ENCODE measurements around the gene CD59. TPM values are rescaled to one million over a fixed set of nuclear protein-coding genes. Genes with fewer than 3 reads are reported as not detected.

The CD59 gene
- total and polyA plus RNA-seq, 2 of the 13 experiments (the other 11 are each of a cell fraction or from before 2014, with no cell fraction given): 127 to 289 TPM

GRCh38 chr11:33691066-33691864 is 45.0 kb downstream of the CD59 start (continued):
- TF ChIP-seq IRX3 (CRISPR knock-in tag; IDR thresholded peaks at IDR 0.05; ENCODE audit: borderline replicate concordance, low read depth) (0 out of 2 replicates have a peak, but pooled peaks have one; percentile 28), MEIS1 (CRISPR knock-in tag; IDR thresholded peaks at IDR 0.05; ENCODE audit: borderline replicate concordance) (no peak), ZNF549 (CRISPR knock-in tag; IDR thresholded peaks at IDR 0.05) (no peak), CBX1 (IDR thresholded peaks at IDR 0.05; ENCODE audit: low read depth) (no peak), IKZF4 (CRISPR knock-in tag; IDR thresholded peaks at IDR 0.05; ENCODE audit: borderline replicate concordance, low read depth, not compliant biosample characterization) (no peak), ZNF143 (CRISPR knock-in tag; IDR thresholded peaks at IDR 0.05) (peak; percentile 22; the same call in 1 of the 2 replicates), ZNF749 (CRISPR knock-in tag; IDR thresholded peaks at IDR 0.05; ENCODE audit: borderline replicate concordance) (0 out of 2 replicates have a peak, but pooled peaks have one; percentile 62), SRSF4 (IDR thresholded peaks at IDR 0.05; ENCODE audit: low read depth, low read length, poor library complexity, severe bottlenecking) (no peak), ZNF317 (CRISPR knock-in tag; IDR thresholded peaks at IDR 0.05) (no peak), CREB1 (IDR thresholded peaks at IDR 0.05) (no peak), CREB1 (CRISPR knock-in tag; IDR thresholded peaks at IDR 0.05) (0 out of 2 replicates have a peak, but pooled peaks have one; percentile 21), ZNF720 (CRISPR knock-in tag; IDR thresholded peaks at IDR 0.05) (no peak), ATM (IDR thresholded peaks at IDR 0.05; ENCODE audit: borderline replicate concordance) (no peak), THAP11 (CRISPR knock-in tag; IDR thresholded peaks at IDR 0.05) (peak; percentile 48; the same call in 1 of the 2 replicates), ZNF124 (CRISPR knock-in tag; IDR thresholded peaks at IDR 0.05) (peak; percentile 33; the same call in 1 of the 2 replicates), ZSCAN25 (CRISPR knock-in tag; IDR thresholded peaks at IDR 0.05) (no peak), CC2D1A (CRISPR knock-in tag; IDR thresholded peaks at IDR 0.05) (no peak), HDAC6 (IDR thresholded peaks at IDR 0.05; ENCODE audit: low read depth, low read length) (no peak), MED8 (CRISPR knock-in tag; IDR thresholded peaks at IDR 0.05; ENCODE audit: insufficient replicate concordance) (no peak), KDM5A (IDR thresholded peaks at IDR 0.05; ENCODE audit: borderline replicate concordance, low read length) (no peak), PBX2 (CRISPR knock-in tag; IDR thresholded peaks at IDR 0.05) (no peak), HMG20A (CRISPR knock-in tag; IDR thresholded peaks at IDR 0.05; ENCODE audit: borderline replicate concordance) (peak; percentile 63; the same call in 1 of the 2 replicates), ZNF879 (CRISPR knock-in tag; IDR thresholded peaks at IDR 0.05) (no peak), ZFP36 (IDR thresholded peaks at IDR 0.05; ENCODE audit: borderline replicate concordance, low read depth, low read length, partially characterized antibody) (no peak), ZNF354B (CRISPR knock-in tag; IDR thresholded peaks at IDR 0.05) (no peak)
- TF ChIP-seq, protein P1, sequence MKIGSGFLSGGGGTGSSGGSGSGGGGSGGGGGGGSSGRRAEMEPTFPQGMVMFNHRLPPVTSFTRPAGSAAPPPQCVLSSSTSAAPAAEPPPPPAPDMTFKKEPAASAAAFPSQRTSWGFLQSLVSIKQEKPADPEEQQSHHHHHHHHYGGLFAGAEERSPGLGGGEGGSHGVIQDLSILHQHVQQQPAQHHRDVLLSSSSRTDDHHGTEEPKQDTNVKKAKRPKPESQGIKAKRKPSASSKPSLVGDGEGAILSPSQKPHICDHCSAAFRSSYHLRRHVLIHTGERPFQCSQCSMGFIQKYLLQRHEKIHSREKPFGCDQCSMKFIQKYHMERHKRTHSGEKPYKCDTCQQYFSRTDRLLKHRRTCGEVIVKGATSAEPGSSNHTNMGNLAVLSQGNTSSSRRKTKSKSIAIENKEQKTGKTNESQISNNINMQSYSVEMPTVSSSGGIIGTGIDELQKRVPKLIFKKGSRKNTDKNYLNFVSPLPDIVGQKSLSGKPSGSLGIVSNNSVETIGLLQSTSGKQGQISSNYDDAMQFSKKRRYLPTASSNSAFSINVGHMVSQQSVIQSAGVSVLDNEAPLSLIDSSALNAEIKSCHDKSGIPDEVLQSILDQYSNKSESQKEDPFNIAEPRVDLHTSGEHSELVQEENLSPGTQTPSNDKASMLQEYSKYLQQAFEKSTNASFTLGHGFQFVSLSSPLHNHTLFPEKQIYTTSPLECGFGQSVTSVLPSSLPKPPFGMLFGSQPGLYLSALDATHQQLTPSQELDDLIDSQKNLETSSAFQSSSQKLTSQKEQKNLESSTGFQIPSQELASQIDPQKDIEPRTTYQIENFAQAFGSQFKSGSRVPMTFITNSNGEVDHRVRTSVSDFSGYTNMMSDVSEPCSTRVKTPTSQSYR (CRISPR knock-in tag; IDR thresholded peaks at IDR 0.05; ENCODE audit: borderline replicate concordance): peak; percentile 55; the same call in 1 of the 2 replicates
- TF ChIP-seq, protein P2, sequence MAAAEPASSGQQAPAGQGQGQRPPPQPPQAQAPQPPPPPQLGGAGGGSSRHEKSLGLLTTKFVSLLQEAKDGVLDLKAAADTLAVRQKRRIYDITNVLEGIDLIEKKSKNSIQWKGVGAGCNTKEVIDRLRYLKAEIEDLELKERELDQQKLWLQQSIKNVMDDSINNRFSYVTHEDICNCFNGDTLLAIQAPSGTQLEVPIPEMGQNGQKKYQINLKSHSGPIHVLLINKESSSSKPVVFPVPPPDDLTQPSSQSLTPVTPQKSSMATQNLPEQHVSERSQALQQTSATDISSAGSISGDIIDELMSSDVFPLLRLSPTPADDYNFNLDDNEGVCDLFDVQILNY (CRISPR knock-in tag; conservative IDR thresholded peaks at IDR 0.05): no peak

All from HepG2 (cell line).